NCI-H146 (cell line): ENCODE results near the gene FAM117B.
A peak's percentile ranks its signal among the peaks of the same experiment; 100 is the strongest.

Experiments
- DNase-seq: peaks from one replicate; lab custom pipeline; 2025; lab: John Stamatoyannopoulos, UW

Gene FAM117B

GRCh38 chr2:202634556-202635427 lies at the start of gene FAM117B:
FAM117B (plus strand) TSS chr2:202634969; CDS start chr2:202635188, 219 bp downstream.
- peak; percentile 97 for DNase-seq

- peak; percentile 83 for DNase-seq
Observed at GRCh38 chr2:202588647-202589581, 45.9 kb upstream of the FAM117B start.

- peak; percentile 0 for DNase-seq
Observed at GRCh38 chr2:202589582-202589949, 45.2 kb upstream of the FAM117B start.

- no peak for DNase-seq
Observed at GRCh38 chr2:202592566-202592965, 42.2 kb upstream of the FAM117B start.

- no peak for DNase-seq
Observed at GRCh38 chr2:202599105-202599504, 35.7 kb upstream of the FAM117B start.

GRCh38 chr2:202599911-202600310 lies 34.9 kb upstream of the FAM117B start:
- DNase-seq, result no peak

- DNase-seq, result no peak
Observed at GRCh38 chr2:202604699-202605098, 30.1 kb upstream of the FAM117B start.

- no peak for DNase-seq
Observed at GRCh38 chr2:202605174-202605573, 29.6 kb upstream of the FAM117B start.

GRCh38 chr2:202608142-202608852 lies 26.5 kb upstream of the FAM117B start:
- no peak for DNase-seq

GRCh38 chr2:202609381-202610145 lies 25.2 kb upstream of the FAM117B start:
- no peak for DNase-seq

- DNase-seq, result no peak
Observed at GRCh38 chr2:202610380-202610779, 24.4 kb upstream of the FAM117B start.

- DNase-seq, result no peak
Observed at GRCh38 chr2:202612145-202612544, 22.6 kb upstream of the FAM117B start.

- DNase-seq, result no peak
Observed at GRCh38 chr2:202613479-202613878, 21.3 kb upstream of the FAM117B start.

- no peak for DNase-seq
Observed at GRCh38 chr2:202624133-202624532, 10.6 kb upstream of the FAM117B start.

- no peak for DNase-seq
Observed at GRCh38 chr2:202627042-202627441, 7.7 kb upstream of the FAM117B start.

- DNase-seq, result no peak
Observed at GRCh38 chr2:202628646-202629198, 6.0 kb upstream of the FAM117B start.

GRCh38 chr2:202632682-202633290 lies 2.0 kb upstream of the FAM117B start:
- DNase-seq, result no peak

GRCh38 chr2:202633470-202633869 lies 1.3 kb upstream of the FAM117B start:
- no peak for DNase-seq

- peak; percentile 75 for DNase-seq
Observed at GRCh38 chr2:202635428-202636212, 851 bp downstream of the FAM117B start.

GRCh38 chr2:202636213-202636513 lies 1.4 kb downstream of the FAM117B start:
- no peak for DNase-seq
